22Rv1 (cell line): ENCODE measurements around the gene GFOD2.

Source experiments
- CTCF ChIP-seq: fragments of 450-650 bp; IDR thresholded peaks from 2 replicates; pipeline ENCODE4 v1.5.1; 2017; ENCODE audit warnings: mild to moderate bottlenecking
- ZFX ChIP-seq: fragments of 450-650 bp; IDR thresholded peaks from 2 replicates; pipeline ENCODE4 v1.6.1; 2017; ENCODE audit warnings: antibody characterized with exemption, borderline replicate concordance

DNA sequence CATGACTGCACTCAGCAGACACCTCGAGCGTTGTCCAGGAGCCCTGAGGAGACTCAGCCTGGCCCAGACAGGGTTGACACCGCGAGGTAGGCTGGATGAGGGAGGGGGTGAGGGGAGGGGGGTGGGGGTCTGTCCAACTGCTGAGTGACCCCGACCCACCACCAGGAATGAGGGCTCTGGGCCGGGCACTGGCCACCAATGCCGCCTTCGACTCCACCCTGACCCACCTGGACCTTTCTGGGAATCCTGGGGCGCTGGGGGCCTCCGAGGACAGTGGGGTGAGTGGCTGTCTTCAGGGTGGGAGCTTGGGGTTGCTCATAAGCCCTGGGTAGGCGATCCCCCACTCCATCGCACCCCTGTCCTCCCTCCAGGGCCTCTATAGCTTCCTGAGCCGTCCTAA is 71.4 kb downstream of the GFOD2 start:
- TF ChIP-seq CTCF: no peak
- no peak for TF ChIP-seq ZFX
